Measurements from ENCODE around the gene MSANTD4.
"Not testable (repeated sequence)": the region's sequence is repeated elsewhere in the genome, so short reads cannot be mapped to it uniquely, and the experiment has no call there.

Gene MSANTD4

GRCh38 chr11:106021967-106022794, at the start of gene MSANTD4:
TSS of gene MSANTD4 (minus strand) at chr11:106022240. CDS start at chr11:106010917, 11,323 bp downstream.
- peak; percentile 94 for DNase-seq

- DNase-seq: no peak
Observed at GRCh38 chr11:106070606-106071005, 48.6 kb upstream of the MSANTD4 start.

- no peak for DNase-seq
Observed at GRCh38 chr11:106063009-106063408, 41.0 kb upstream of the MSANTD4 start.

- no peak for DNase-seq
Observed at GRCh38 chr11:106061954-106062949, 40.2 kb upstream of the MSANTD4 start.

- DNase-seq: no peak
Observed at GRCh38 chr11:106061249-106061784, 39.3 kb upstream of the MSANTD4 start.

- DNase-seq: no peak
Observed at GRCh38 chr11:106059617-106060016, 37.6 kb upstream of the MSANTD4 start.

GRCh38 chr11:106058377-106058776, 36.3 kb upstream of the MSANTD4 start:
- DNase-seq: not testable (repeated sequence)

GRCh38 chr11:106051103-106051502, 29.1 kb upstream of the MSANTD4 start:
- DNase-seq: no peak

- no peak for DNase-seq
Observed at GRCh38 chr11:106049727-106050476, 27.9 kb upstream of the MSANTD4 start.

GRCh38 chr11:106047631-106048030, 25.6 kb upstream of the MSANTD4 start:
- DNase-seq: no peak

GRCh38 chr11:106043540-106043939, 21.5 kb upstream of the MSANTD4 start:
- DNase-seq: no peak

GRCh38 chr11:106032861-106033260, 10.8 kb upstream of the MSANTD4 start:
- no peak for DNase-seq

GRCh38 chr11:106031936-106032335, 9.9 kb upstream of the MSANTD4 start:
- no peak for DNase-seq

GRCh38 chr11:106031202-106031810, 9.3 kb upstream of the MSANTD4 start:
- no peak for DNase-seq

GRCh38 chr11:106030609-106031008, 8.6 kb upstream of the MSANTD4 start:
- no peak for DNase-seq

- DNase-seq: no peak
Observed at GRCh38 chr11:106022795-106023275, 795 bp upstream of the MSANTD4 start.

GRCh38 chr11:106021181-106021966, 666 bp downstream of the MSANTD4 start:
- no peak for DNase-seq

GRCh38 chr11:106017093-106017492, 4.9 kb downstream of the MSANTD4 start:
- peak; percentile 49 for DNase-seq

GRCh38 chr11:106015066-106015465, 7.0 kb downstream of the MSANTD4 start:
- DNase-seq: no peak

GRCh38 chr11:106014620-106015019, 7.4 kb downstream of the MSANTD4 start:
- DNase-seq: no peak

- DNase-seq: no peak
Observed at GRCh38 chr11:106014035-106014434, 8.0 kb downstream of the MSANTD4 start.
